ENCODE data around the gene MAPK8.
"Not testable (repeated sequence)": the region's sequence is repeated elsewhere in the genome, so short reads cannot be mapped to it uniquely, and the experiment has no call there.

The MAPK8 gene

DNA sequence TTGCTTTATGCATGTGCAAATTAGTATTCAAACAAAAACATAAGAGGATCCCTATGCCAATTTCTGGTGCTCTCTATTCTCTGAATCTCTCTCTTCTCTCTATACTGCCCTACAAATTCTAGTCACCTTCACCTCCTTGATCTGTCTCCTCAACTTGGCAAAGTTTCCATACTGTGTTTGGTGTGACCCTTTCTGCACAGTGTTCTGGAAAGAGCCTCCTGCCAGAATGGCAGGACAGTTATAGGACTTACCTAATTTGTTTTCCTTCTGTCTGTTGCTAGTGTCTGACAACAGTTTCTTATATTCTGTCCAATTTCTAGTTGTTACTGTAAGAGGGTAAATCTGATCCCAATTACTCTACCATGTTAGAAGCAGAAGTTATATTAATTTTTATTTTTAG is 34.3 kb downstream of the MAPK8 start:
- no peak for DNase-seq

GRCh38 chr10:48343106-48343505 is 36.6 kb downstream of the MAPK8 start:
- DNase-seq: no peak

- no peak for DNase-seq
Measured at GRCh38 chr10:48343921-48344598, 37.6 kb downstream of the MAPK8 start.

GRCh38 chr10:48346248-48346647 is 39.8 kb downstream of the MAPK8 start:
- DNase-seq: not testable (repeated sequence)

GRCh38 chr10:48347539-48347938 is 41.1 kb downstream of the MAPK8 start:
- not testable (repeated sequence) for DNase-seq

DNA sequence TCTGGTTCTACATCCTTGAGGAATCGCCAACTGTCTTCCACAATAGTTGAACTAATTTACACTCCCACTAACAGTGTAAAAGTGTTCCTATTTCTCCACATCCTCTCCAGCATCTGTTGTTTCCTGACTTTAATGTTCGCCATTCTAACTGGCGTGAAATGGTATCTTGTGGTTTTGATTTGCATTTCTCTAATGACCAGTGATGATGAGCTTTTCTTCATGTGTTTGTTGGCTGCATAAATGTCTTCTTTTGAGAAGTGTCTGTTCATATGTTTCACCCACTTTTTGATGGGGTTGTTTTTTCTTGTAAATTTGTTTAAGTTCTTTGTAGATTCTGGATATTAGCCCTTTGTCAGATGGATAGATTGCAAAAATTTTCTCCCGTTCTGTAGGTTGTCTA is 41.5 kb downstream of the MAPK8 start:
- DNase-seq: not testable (repeated sequence)

GRCh38 chr10:48353246-48353645 is 46.8 kb downstream of the MAPK8 start:
- DNase-seq: no peak

DNA sequence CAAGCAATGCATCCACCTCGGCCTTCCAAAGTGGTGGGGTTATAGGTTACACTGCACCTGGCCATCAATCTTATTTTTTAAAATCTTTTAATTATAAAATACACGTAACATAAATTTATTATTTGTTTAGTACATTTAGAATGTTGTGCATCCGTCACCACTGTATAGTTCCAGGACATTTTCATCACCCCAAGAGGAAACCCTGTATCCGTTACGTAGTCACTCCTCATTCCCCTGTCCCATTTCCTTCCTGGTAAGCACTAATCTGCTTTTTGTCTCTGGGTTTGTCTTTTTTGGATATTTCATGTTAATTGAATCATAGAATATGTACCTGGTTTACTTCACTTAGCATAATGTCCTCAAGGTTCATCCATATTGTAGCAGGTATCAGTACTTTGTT is 51.2 kb downstream of the MAPK8 start:
- DNase-seq: no peak

DNA sequence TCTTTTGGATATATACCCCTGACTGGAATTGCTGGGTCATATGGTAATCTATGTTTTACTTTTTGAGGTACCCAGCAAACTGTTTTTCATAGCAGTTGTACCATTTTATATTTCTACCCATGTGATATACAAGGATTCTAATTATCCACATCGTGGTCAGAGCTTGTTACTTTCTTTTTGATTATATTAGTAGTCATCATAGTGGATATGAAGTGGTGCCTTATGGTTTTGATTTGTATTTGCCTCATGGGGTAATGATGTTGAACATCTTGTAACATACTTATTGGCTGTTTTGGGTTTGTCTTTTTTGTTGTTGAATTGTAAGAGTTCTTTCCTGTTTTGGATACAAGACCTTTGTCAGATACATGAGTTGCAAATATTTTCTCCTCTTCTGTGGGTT is 51.7 kb downstream of the MAPK8 start:
- no peak for DNase-seq

DNA sequence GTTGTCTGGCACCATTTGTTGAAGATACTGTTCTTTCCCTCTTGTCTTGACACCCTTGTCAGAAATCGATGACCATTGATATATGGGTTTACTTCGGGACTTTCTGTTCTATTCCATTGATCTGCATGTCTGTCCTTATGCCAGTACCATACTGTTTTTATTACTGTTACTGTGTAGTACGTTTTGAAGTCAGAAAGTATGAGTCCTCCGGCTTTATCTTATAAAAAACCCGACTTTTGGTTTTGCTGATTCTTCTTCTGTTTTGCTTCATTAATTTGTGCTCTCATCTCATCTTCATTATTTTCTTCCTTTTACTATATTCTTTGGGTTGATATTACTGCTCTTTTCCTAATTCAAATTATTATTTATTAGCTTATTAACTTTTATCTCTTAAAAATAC is 52.4 kb downstream of the MAPK8 start:
- no peak for DNase-seq

DNA sequence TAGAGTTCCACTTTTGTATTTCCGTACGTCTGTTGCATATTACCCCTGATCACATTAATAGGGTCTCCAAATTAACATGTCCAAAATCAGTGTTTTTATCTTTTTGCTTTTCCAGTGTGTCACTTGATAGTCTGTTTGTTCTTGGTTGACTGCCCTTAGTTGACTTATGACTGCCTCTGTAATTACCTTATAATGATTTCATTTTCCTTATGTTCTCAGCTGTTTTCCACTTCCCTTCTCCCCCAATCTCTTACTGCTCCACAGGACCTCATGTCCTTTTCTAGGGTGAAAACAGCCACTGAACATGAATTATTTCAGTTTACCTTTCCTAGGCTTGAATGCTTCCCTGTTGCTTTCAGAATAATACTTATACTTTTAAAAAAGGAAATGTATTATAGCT is 54.7 kb downstream of the MAPK8 start:
- DNase-seq: no peak

DNA sequence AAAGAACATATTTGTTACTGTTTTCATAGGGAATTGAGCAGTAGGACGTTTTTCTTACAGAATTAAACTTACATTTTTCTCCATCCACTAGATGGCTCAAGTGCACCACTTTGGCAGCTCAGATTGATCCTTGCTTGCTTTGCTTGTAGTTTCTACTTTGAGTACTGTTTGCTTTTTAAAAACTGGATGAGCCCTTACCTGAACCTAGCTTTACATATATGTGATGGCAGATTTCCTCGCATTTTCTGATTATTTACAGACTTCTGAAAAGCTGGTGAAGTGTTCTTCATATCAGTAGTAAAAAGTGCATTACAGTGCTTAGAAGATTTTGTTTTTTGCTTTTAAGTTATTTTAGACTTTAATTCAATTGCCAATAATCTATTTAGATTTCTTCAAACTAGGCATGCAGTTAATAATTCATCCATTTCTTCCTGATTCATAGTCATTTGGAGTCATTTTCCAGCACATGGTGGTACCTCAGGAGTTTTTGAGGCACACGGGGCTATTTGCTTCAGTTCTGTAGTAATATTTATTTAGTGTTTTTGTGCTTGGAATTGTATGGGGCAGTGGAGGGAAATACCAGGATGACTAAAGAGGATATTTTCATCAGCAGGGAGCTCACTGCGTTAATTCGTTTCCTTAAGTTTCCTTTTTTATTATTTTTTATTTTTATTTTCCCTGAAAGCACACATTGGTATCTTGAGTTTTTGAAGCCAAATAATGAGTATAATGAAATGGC is 57.3 kb downstream of the MAPK8 start:
- DNase-seq: peak; percentile 3

DNA sequence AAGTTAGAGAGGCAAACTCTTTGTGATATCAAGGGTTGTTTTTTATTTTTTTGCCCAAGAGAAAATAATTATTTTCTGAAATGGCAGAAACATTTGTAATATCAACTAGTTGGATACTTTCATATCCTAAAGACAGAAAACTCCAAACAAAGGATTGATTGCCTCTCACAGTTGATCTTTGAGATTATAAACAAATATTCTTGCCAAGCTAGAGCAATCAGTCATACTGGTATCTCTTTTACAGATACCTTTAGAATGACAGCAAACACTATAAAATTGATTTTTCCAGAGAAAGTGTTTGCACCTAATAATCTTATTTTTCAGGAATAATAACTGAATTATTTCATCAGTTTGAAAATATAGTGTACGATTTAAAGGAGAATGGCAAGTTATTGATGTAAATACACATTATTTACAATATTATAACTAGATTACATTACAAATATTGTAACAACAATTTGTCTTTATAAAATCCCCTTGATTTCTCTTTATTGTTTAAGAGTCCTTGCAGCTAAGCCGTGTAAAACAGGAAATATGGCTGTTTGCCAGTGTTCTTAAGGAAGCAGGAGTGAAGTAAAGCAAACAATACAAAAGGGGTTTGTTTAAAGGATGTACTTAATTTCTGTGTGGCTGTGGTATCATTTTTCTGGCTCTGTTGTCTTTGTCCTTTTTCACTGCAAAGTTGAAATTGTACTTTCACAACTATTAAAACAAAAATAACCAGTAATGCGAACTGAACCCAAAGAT is 58.4 kb downstream of the MAPK8 start:
- DNase-seq: no peak

DNA sequence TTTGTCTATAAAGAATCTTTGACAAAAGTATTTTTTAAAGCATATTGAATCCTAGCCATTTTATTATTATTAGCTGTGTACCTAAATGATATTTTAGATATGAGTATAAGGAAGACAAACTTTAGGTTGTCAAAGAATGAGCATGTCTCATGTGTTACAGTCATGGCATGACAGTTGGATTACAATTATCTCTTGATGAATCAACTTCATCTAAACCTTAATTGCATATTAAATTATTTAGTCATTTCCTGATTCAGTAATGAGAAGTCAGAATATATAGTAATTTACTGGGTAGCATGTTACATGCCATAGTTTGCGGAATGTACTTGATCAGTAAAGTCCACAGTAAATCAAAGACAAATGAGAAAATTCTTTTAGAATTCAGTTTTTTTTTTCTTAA is 59.2 kb downstream of the MAPK8 start:
- no peak for DNase-seq

- DNase-seq: no peak
Measured at GRCh38 chr10:48366261-48366660, 59.8 kb downstream of the MAPK8 start.

- no peak for DNase-seq
Measured at GRCh38 chr10:48369501-48369900, 63.0 kb downstream of the MAPK8 start.

GRCh38 chr10:48377751-48378530 is 71.5 kb downstream of the MAPK8 start:
- DNase-seq: no peak

- DNase-seq: no peak
Measured at GRCh38 chr10:48378675-48379074, 72.2 kb downstream of the MAPK8 start.

- DNase-seq: no peak
Measured at GRCh38 chr10:48381971-48382370, 75.5 kb downstream of the MAPK8 start.

GRCh38 chr10:48382982-48383381 is 76.5 kb downstream of the MAPK8 start:
- no peak for DNase-seq

- DNase-seq: no peak
Measured at GRCh38 chr10:48383393-48383792, 76.9 kb downstream of the MAPK8 start.

- DNase-seq: no peak
Measured at GRCh38 chr10:48384699-48384982, 78.2 kb downstream of the MAPK8 start.

- no peak for DNase-seq
Measured at GRCh38 chr10:48389272-48389671, 82.8 kb downstream of the MAPK8 start.
